A673 (cell line): ENCODE measurements around the gene TNFRSF14.

Experiments
- CTCF ChIP-seq: fragments of 300-800, 200-600 bp; sonication (generic); conservative IDR thresholded peaks from 2 replicates; pipeline ENCODE4 v1.5.1; 2017; ENCODE audit warnings: low read depth, mild to moderate bottlenecking, antibody characterized with exemption, low read length, moderate library complexity, mixed read lengths
- EZH2 ChIP-seq: fragments of 200-600 bp; sonication (generic); IDR thresholded peaks from 2 replicates; pipeline ENCODE4 v1.6.1; 2017; ENCODE audit warnings: borderline replicate concordance, low read depth, mild to moderate bottlenecking, mixed read lengths, antibody characterized with exemption, low read length; ENCODE audit not compliant: poor library complexity, severe bottlenecking

DNA sequence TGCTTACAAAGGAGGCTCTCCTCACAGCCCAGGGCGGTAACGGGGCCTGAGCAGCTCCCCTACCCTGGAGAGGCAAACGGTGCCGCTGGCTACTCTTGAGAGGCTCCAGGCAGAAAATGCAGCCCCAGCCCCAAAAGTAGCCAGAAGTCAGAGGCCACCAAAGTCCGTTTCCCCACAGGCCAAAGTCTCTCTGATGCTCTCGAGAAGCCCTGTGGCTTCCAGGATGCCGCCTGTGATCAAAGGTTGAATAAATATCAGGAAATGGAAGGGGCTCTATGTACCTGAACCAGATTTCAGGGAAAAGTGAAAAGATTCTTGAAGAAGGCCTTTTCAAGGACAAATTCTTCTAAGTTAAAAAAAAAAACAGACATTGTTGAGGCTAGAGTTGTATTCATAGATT lies 33.9 kb upstream of the TNFRSF14 start:
- TF ChIP-seq CTCF (no peak), EZH2 (no peak)
